Activated naive CD4-positive, alpha-beta T cell treated with anti-CD3 and anti-CD28 coated beads, Interleukin-2, amount 50 U/mL, for 16 hours (primary cell): ENCODE measurements around the gene RPP40.

ENCODE experiments used
- DNase-seq: peaks from one replicate; pipeline ENCODE4 v3.0.0-alpha.2; 2020

Gene RPP40

GRCh38 chr6:4967301-4968030, 36.4 kb downstream of the RPP40 start:
- DNase-seq = no peak

- DNase-seq = no peak
These were observed 38.1 kb downstream of the RPP40 start for GRCh38 chr6:4965562-4966389.

GRCh38 chr6:4964675-4965561, 38.9 kb downstream of the RPP40 start:
- DNase-seq = no peak

- no peak for DNase-seq
These were observed 40.9 kb downstream of the RPP40 start for GRCh38 chr6:4962905-4963304.

GRCh38 chr6:4961322-4962168, 42.3 kb downstream of the RPP40 start:
- no peak for DNase-seq

GRCh38 chr6:4958624-4959023, 45.2 kb downstream of the RPP40 start:
- DNase-seq = no peak

- DNase-seq = no peak
These were observed 46.2 kb downstream of the RPP40 start for GRCh38 chr6:4957521-4958231.

- DNase-seq = no peak
These were observed 47.2 kb downstream of the RPP40 start for GRCh38 chr6:4956625-4957024.

- DNase-seq = no peak
These were observed 50.4 kb downstream of the RPP40 start for GRCh38 chr6:4953440-4953839.

- DNase-seq = no peak
These were observed 52.9 kb downstream of the RPP40 start for GRCh38 chr6:4950836-4951533.

GRCh38 chr6:4950076-4950475, 53.8 kb downstream of the RPP40 start:
- DNase-seq = no peak

GRCh38 chr6:4948781-4949450, 54.9 kb downstream of the RPP40 start:
- DNase-seq = no peak

- DNase-seq = no peak
These were observed 56.1 kb downstream of the RPP40 start for GRCh38 chr6:4947716-4948115.

GRCh38 chr6:4946521-4946920, 57.3 kb downstream of the RPP40 start:
- DNase-seq = no peak
